NT2/D1 (cell line): ENCODE data around the gene WNT10A.

Experiments used
- SUZ12 ChIP-seq: IDR thresholded peaks from 2 replicates; pipeline ENCODE4 v1.6.1; 2011; ENCODE audit not compliant: insufficient read length, insufficient read depth; ENCODE audit errors: extremely low read depth
- ZNF274 ChIP-seq: IDR thresholded peaks from 2 replicates; pipeline ENCODE4 v1.6.1; 2011; ENCODE audit warnings: mild to moderate bottlenecking, low read depth, low read length

DNA sequence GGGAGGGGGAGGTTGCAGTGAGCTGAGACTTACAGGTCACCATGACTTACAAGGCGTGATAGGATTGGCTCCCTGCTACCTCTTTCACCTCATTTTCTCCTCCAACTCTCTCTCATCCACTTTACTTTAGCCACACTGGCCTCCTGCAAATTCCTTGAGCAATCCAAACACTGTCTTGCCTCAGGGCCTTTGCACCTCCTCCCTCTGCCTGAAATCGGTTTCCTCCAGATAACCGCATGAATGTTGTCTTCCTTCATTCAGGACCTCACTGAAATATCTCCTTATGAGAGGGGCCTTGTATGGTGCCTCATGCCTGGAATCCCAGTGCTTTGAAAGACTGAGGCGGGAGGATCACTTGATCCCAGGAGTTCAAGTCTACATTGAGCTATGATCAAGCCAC, 21.8 kb downstream of the WNT10A start:
- TF ChIP-seq SUZ12 (no peak), ZNF274 (no peak)
